Prostate gland (tissue), 2 donors: ENCODE data around the gene OSBPL2.

Source experiments
- CTCF ChIP-seq, 4 experiments: fragments of 200-600 bp in 2 of 4; fragments of 450-650 bp in 2 of 4; sonication (generic) in 2 of 4; IDR thresholded peaks; 1 replicate in 3 of 4; 2 replicates in 1 of 4; pipeline ENCODE4 v1.5.1; 2016 to 2019; ENCODE audit warnings: antibody characterized with exemption in 4 of 4, mild to moderate bottlenecking in 2 of 4, moderate library complexity in 2 of 4
- POLR2AphosphoS5 ChIP-seq: sonication (generic); formaldehyde crosslinking; IDR thresholded peaks from one replicate; pipeline ENCODE4 v1.6.1; 2017; ENCODE audit warnings: antibody characterized with exemption

- TF ChIP-seq POLR2AphosphoS5 = no peak
- no peak for TF ChIP-seq CTCF (IDR thresholded peaks at IDR 0.05)
Observed at GRCh38 chr20:62211216-62211615, 27.1 kb upstream of the OSBPL2 start.
